Astrocyte (in vitro differentiated cells and primary cell): ENCODE results near the gene STK4.

Experiments used
- EZH2 ChIP-seq: IDR thresholded peaks from 2 replicates; pipeline ENCODE4 v1.6.1; 2012; ENCODE audit warnings: mild to moderate bottlenecking, low read length, inconsistent platforms; ENCODE audit not compliant: insufficient read depth
- TF ChIP-seq, protein P1 (sequence below): IDR thresholded peaks from 2 replicates; pipeline ENCODE4 v1.5.1; 2011; ENCODE audit warnings: low read depth, mild to moderate bottlenecking, inconsistent platforms, low read length, moderate library complexity; ENCODE audit not compliant: insufficient read depth

DNA sequence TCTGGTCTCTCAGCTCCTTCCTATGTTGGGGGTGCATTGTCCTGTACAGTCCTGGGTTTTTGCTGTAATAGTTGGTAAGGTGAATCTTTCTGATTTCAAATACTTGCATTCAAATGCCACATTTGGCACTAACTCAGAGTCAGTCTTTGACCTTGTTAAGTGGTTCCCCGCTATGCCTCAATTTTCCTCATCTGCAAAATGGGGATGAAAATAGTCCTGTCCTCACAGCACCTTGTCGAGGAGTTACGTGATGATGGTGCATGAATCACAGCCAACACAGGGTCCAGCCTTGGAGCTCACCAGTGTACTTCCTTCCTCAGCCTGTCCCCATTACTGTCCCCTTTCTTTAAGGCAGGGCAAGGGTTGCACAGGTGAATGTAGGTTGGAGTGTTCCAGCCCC, 147.6 kb downstream of the STK4 start:
- TF ChIP-seq, protein P1, sequence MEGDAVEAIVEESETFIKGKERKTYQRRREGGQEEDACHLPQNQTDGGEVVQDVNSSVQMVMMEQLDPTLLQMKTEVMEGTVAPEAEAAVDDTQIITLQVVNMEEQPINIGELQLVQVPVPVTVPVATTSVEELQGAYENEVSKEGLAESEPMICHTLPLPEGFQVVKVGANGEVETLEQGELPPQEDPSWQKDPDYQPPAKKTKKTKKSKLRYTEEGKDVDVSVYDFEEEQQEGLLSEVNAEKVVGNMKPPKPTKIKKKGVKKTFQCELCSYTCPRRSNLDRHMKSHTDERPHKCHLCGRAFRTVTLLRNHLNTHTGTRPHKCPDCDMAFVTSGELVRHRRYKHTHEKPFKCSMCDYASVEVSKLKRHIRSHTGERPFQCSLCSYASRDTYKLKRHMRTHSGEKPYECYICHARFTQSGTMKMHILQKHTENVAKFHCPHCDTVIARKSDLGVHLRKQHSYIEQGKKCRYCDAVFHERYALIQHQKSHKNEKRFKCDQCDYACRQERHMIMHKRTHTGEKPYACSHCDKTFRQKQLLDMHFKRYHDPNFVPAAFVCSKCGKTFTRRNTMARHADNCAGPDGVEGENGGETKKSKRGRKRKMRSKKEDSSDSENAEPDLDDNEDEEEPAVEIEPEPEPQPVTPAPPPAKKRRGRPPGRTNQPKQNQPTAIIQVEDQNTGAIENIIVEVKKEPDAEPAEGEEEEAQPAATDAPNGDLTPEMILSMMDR = no peak
- TF ChIP-seq EZH2 = no peak
